HG02943 (cell line): Measurements from ENCODE around the gene PCDHA1.

Source experiments
- ATAC-seq: cut with Tn5 transposase; IDR thresholded peaks from one replicate; pipeline ENCODE4 v1.9.1; 2021; ENCODE audit warnings: mild to moderate bottlenecking, low read depth, moderate library complexity; ENCODE audit not compliant: unreplicated experiment

PCDHA1 gene

GRCh38 chr5:140978260-140978659 is 192.3 kb downstream of the PCDHA1 start:
- no peak for ATAC-seq

GRCh38 chr5:140978983-140979382 is 193.0 kb downstream of the PCDHA1 start:
- ATAC-seq: no peak

- no peak for ATAC-seq
These were observed 196.3 kb downstream of the PCDHA1 start for GRCh38 chr5:140982083-140982716.

GRCh38 chr5:140986117-140986521 is 200.2 kb downstream of the PCDHA1 start:
- ATAC-seq: no peak

- ATAC-seq: no peak
These were observed 202.2 kb downstream of the PCDHA1 start for GRCh38 chr5:140988100-140988499.

- ATAC-seq: no peak
These were observed 202.7 kb downstream of the PCDHA1 start for GRCh38 chr5:140988608-140989007.

- no peak for ATAC-seq
These were observed 203.5 kb downstream of the PCDHA1 start for GRCh38 chr5:140989254-140990020.

- no peak for ATAC-seq
These were observed 206.9 kb downstream of the PCDHA1 start for GRCh38 chr5:140992828-140993227.

- ATAC-seq: no peak
These were observed 210.1 kb downstream of the PCDHA1 start for GRCh38 chr5:140996060-140996459.

GRCh38 chr5:140998921-140999410 is 213.0 kb downstream of the PCDHA1 start:
- ATAC-seq: no peak

GRCh38 chr5:141001446-141001843 is 215.5 kb downstream of the PCDHA1 start:
- no peak for ATAC-seq

- no peak for ATAC-seq
These were observed 216.1 kb downstream of the PCDHA1 start for GRCh38 chr5:141001844-141002604.

GRCh38 chr5:141002605-141002965 is 216.6 kb downstream of the PCDHA1 start:
- ATAC-seq: no peak

GRCh38 chr5:141003031-141003430 is 217.1 kb downstream of the PCDHA1 start:
- no peak for ATAC-seq

GRCh38 chr5:141003791-141004611 is 218.1 kb downstream of the PCDHA1 start:
- no peak for ATAC-seq

GRCh38 chr5:141007791-141008190 is 221.9 kb downstream of the PCDHA1 start:
- no peak for ATAC-seq

GRCh38 chr5:141010047-141010793 is 224.3 kb downstream of the PCDHA1 start:
- ATAC-seq: no peak

GRCh38 chr5:141017943-141018342 is 232.0 kb downstream of the PCDHA1 start:
- no peak for ATAC-seq

- ATAC-seq: no peak
These were observed 236.4 kb downstream of the PCDHA1 start for GRCh38 chr5:141022384-141022783.

- no peak for ATAC-seq
These were observed 245.1 kb downstream of the PCDHA1 start for GRCh38 chr5:141031006-141031405.
